ENCODE data around the gene BCAS3.
A peak's percentile ranks its signal among the peaks of the same experiment; 100 is the strongest.
"Not testable (repeated sequence)": the region's sequence is repeated elsewhere in the genome, so short reads cannot be mapped to it uniquely, and the experiment has no call there.

BCAS3 gene

GRCh38 chr17:60798576-60798975, 120.9 kb downstream of the BCAS3 start:
- no peak for DNase-seq (ENCODE audit: low read depth)

- no peak for DNase-seq (ENCODE audit: low read depth)
These were observed 124.7 kb downstream of the BCAS3 start for GRCh38 chr17:60802377-60802776.

- DNase-seq (ENCODE audit: low read depth) = no peak
These were observed 125.4 kb downstream of the BCAS3 start for GRCh38 chr17:60803059-60803458.

GRCh38 chr17:60804831-60805230, 127.2 kb downstream of the BCAS3 start:
- DNase-seq (ENCODE audit: low read depth) = no peak

GRCh38 chr17:60809421-60809820, 131.8 kb downstream of the BCAS3 start:
- no peak for DNase-seq (ENCODE audit: low read depth)

GRCh38 chr17:60814941-60815340, 137.3 kb downstream of the BCAS3 start:
- DNase-seq (ENCODE audit: low read depth) = not testable (repeated sequence)

GRCh38 chr17:60817192-60817591, 139.5 kb downstream of the BCAS3 start:
- peak; percentile 89 for DNase-seq (ENCODE audit: low read depth)

GRCh38 chr17:60819447-60820130, 141.9 kb downstream of the BCAS3 start:
- DNase-seq (ENCODE audit: low read depth) = no peak

- DNase-seq (ENCODE audit: low read depth) = no peak
These were observed 145.9 kb downstream of the BCAS3 start for GRCh38 chr17:60823515-60823914.

GRCh38 chr17:60825351-60825750, 147.7 kb downstream of the BCAS3 start:
- no peak for DNase-seq (ENCODE audit: low read depth)

GRCh38 chr17:60827943-60828342, 150.3 kb downstream of the BCAS3 start:
- DNase-seq (ENCODE audit: low read depth) = peak; percentile 15

GRCh38 chr17:60832151-60832585, 154.5 kb downstream of the BCAS3 start:
- no peak for DNase-seq (ENCODE audit: low read depth)

- no peak for DNase-seq (ENCODE audit: low read depth)
These were observed 155.0 kb downstream of the BCAS3 start for GRCh38 chr17:60832631-60833030.

GRCh38 chr17:60840456-60840855, 162.8 kb downstream of the BCAS3 start:
- DNase-seq (ENCODE audit: low read depth) = no peak

GRCh38 chr17:60845012-60845411, 167.4 kb downstream of the BCAS3 start:
- no peak for DNase-seq (ENCODE audit: low read depth)

GRCh38 chr17:60846175-60846574, 168.5 kb downstream of the BCAS3 start:
- DNase-seq (ENCODE audit: low read depth) = no peak

- DNase-seq (ENCODE audit: low read depth) = no peak
These were observed 173.5 kb downstream of the BCAS3 start for GRCh38 chr17:60851181-60851580.

GRCh38 chr17:60857556-60858080, 180.0 kb downstream of the BCAS3 start:
- no peak for DNase-seq (ENCODE audit: low read depth)

GRCh38 chr17:60862482-60862881, 184.8 kb downstream of the BCAS3 start:
- DNase-seq (ENCODE audit: low read depth) = no peak

- peak; percentile 4 for DNase-seq (ENCODE audit: low read depth)
These were observed 186.4 kb downstream of the BCAS3 start for GRCh38 chr17:60863892-60864707.

- DNase-seq (ENCODE audit: low read depth) = no peak
These were observed 187.0 kb downstream of the BCAS3 start for GRCh38 chr17:60864708-60865005.

- DNase-seq (ENCODE audit: low read depth) = no peak
These were observed 197.1 kb downstream of the BCAS3 start for GRCh38 chr17:60874772-60875171.
